ENCODE data around the gene CDKN2A.
"Not testable (repeated sequence)": the region's sequence is repeated elsewhere in the genome, so short reads cannot be mapped to it uniquely, and the experiment has no call there.

CDKN2A gene

DNA sequence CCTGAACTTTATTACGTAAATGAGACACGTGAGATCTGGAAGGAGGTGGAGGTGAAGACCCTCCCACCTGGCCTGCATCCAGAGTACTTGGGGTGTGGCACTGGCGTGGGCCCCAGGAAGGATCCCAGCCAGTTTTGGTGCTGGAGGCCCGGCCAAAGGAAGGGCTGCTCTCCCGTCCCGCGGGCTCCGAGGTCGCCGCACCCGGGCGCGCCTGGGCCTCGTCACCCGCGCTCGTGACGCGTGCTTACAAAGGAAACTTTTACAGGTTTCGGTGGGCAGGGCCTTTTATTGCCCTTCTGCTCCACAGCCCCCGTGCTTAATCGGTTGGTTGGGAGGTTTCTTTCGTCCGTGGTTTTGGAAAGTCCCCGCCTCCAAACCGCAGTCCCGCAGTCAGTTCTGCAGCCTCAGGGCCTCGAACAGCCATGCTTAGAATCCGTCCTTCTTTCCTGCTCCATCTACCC, 29.2 kb downstream of the CDKN2A start:
- no peaks in the 10 kb centered on the region for H3F3A ChIP-seq (ENCODE audit: control insufficient read depth, insufficient read depth)
- H3K4me2 ChIP-seq (ENCODE audit: low read length): no peak overlapping the region
- H3K4me1 ChIP-seq (ENCODE audit: control insufficient read depth, low read length): no peaks in the 10 kb centered on the region
- H3K79me2 ChIP-seq (ENCODE audit: control insufficient read depth, low read length): no peaks in the 10 kb centered on the region
- H3K36me3 ChIP-seq (ENCODE audit: control insufficient read depth, low read length): no peaks in the 10 kb centered on the region
- no peak overlapping the region for H3K27ac ChIP-seq (ENCODE audit: low read depth, low read length)
- no peak overlapping the region for H3K4me3 ChIP-seq (ENCODE audit: low read length)
- no peaks in the 10 kb centered on the region for H4K20me1 ChIP-seq (ENCODE audit: control insufficient read depth, insufficient read depth, low read depth, low read length)
- no peaks in the 10 kb centered on the region for H3K27me3 ChIP-seq (ENCODE audit: control insufficient read depth, low read length)
- H3K9me2 ChIP-seq (replicated peaks; ENCODE audit: control insufficient read depth, low read length): no peaks in the 10 kb centered on the region
- H3K9me3 ChIP-seq (ENCODE audit: control insufficient read depth, insufficient read depth, low read length): no peaks in the 10 kb centered on the region
- TF ChIP-seq EZH2phosphoT487 (IDR thresholded peaks at IDR 0.05; ENCODE audit: borderline replicate concordance, low read length): no peak
- TF ChIP-seq, protein P1, sequence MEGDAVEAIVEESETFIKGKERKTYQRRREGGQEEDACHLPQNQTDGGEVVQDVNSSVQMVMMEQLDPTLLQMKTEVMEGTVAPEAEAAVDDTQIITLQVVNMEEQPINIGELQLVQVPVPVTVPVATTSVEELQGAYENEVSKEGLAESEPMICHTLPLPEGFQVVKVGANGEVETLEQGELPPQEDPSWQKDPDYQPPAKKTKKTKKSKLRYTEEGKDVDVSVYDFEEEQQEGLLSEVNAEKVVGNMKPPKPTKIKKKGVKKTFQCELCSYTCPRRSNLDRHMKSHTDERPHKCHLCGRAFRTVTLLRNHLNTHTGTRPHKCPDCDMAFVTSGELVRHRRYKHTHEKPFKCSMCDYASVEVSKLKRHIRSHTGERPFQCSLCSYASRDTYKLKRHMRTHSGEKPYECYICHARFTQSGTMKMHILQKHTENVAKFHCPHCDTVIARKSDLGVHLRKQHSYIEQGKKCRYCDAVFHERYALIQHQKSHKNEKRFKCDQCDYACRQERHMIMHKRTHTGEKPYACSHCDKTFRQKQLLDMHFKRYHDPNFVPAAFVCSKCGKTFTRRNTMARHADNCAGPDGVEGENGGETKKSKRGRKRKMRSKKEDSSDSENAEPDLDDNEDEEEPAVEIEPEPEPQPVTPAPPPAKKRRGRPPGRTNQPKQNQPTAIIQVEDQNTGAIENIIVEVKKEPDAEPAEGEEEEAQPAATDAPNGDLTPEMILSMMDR (IDR thresholded peaks at IDR 0.05; ENCODE audit: low read depth, low read length, poor library complexity, severe bottlenecking): no peak

DNA sequence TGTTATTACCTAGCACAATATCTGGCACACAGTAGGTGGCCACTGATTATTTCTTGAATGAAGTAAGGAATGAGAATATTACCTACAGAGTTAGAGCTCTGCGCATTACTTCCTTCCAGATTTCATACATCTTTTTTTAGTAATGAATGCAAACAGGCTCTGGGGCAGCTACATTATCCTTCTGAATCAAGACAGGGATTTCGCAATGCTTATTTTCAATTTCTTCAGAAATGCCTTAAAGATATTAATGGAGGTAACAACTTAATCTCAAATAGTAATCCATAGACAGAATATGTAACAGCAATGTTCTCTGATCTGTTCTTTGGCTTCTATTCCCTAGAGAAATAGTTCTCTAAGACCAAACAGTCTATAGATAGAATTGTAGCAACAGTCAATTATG, 32.6 kb downstream of the CDKN2A start:
- Histone ChIP-seq H3K27me3 (ENCODE audit: control insufficient read depth, low read length) (no peaks in the 10 kb centered on the region), H3K27ac (ENCODE audit: low read depth, low read length) (no peak overlapping the region), H3K4me1 (ENCODE audit: control insufficient read depth, low read length) (no peaks in the 10 kb centered on the region), H3K9me3 (ENCODE audit: control insufficient read depth, insufficient read depth, low read length) (no peaks in the 10 kb centered on the region), H3K4me2 (ENCODE audit: low read length) (no peak overlapping the region), H3F3A (ENCODE audit: control insufficient read depth, insufficient read depth) (no peaks in the 10 kb centered on the region), H3K79me2 (ENCODE audit: control insufficient read depth, low read length) (no peaks in the 10 kb centered on the region), H4K20me1 (ENCODE audit: control insufficient read depth, insufficient read depth, low read depth, low read length) (no peaks in the 10 kb centered on the region), H3K4me3 (ENCODE audit: low read length) (no peak overlapping the region), H3K36me3 (ENCODE audit: control insufficient read depth, low read length) (no peaks in the 10 kb centered on the region), H3K9me2 (replicated peaks; ENCODE audit: control insufficient read depth, low read length) (no peaks in the 10 kb centered on the region)
- TF ChIP-seq, protein P1 (IDR thresholded peaks at IDR 0.05; ENCODE audit: low read depth, low read length, poor library complexity, severe bottlenecking): no peak
- TF ChIP-seq EZH2phosphoT487 (IDR thresholded peaks at IDR 0.05; ENCODE audit: borderline replicate concordance, low read length): no peak

DNA sequence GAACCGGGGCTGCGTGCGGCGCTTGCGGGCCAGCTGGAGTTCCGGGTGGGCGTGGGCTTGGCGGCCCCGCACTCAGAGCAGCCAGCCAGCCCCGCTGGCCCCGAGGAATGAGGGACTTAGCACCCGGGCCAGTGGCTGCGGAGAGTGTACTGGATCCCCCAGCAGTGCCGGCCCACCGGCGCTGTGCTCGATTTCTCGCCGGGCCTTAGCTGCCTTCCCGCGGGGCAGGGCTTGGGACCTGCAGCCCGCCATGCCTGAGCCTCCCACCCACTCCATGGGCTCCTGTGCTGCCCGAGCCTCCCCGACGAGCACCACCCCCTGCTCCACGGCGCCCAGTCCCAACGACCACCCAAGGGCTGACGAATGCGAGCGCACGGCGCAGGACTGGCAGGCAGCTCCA, 34.9 kb downstream of the CDKN2A start:
- H3K4me3 ChIP-seq (ENCODE audit: low read length); H3K79me2 ChIP-seq (ENCODE audit: control insufficient read depth, low read length); H3K4me1 ChIP-seq (ENCODE audit: control insufficient read depth, low read length); H3F3A ChIP-seq (ENCODE audit: control insufficient read depth, insufficient read depth); H4K20me1 ChIP-seq (ENCODE audit: control insufficient read depth, insufficient read depth, low read depth, low read length); H3K9me3 ChIP-seq (ENCODE audit: control insufficient read depth, insufficient read depth, low read length); H3K4me2 ChIP-seq (ENCODE audit: low read length); H3K27ac ChIP-seq (ENCODE audit: low read depth, low read length); H3K36me3 ChIP-seq (ENCODE audit: control insufficient read depth, low read length); H3K9me2 ChIP-seq (replicated peaks; ENCODE audit: control insufficient read depth, low read length); H3K27me3 ChIP-seq (ENCODE audit: control insufficient read depth, low read length): not testable (repeated sequence)

DNA sequence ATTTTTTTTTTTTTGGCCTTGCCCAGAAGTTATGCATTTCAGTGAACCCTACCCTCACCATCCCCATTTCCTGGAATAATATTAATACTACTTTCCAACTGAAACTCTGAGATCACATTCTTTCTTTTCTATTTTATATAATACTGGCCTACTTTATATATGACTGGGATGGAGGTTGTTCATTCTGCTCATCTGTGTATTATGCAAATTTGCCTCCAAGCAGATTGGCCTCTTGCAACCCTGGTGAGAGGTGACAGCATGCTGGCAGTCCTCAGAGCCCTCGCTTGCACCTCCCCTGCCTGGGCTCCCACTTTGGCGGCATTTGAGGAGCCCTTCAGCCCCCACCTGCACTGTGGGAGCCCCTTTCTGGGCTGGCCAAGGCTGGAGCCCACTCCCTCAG, 35.4 kb downstream of the CDKN2A start:
- TF ChIP-seq EZH2phosphoT487 (IDR thresholded peaks at IDR 0.05; ENCODE audit: borderline replicate concordance, low read length): no peak
- TF ChIP-seq, protein P1 (IDR thresholded peaks at IDR 0.05; ENCODE audit: low read depth, low read length, poor library complexity, severe bottlenecking): no peak
- no peak overlapping the region for H3K27ac ChIP-seq (ENCODE audit: low read depth, low read length)
- H4K20me1 ChIP-seq (ENCODE audit: control insufficient read depth, insufficient read depth, low read depth, low read length): no peaks in the 10 kb centered on the region
- H3K27me3 ChIP-seq (ENCODE audit: control insufficient read depth, low read length): no peaks in the 10 kb centered on the region
- no peaks in the 10 kb centered on the region for H3F3A ChIP-seq (ENCODE audit: control insufficient read depth, insufficient read depth)
- H3K4me3 ChIP-seq (ENCODE audit: low read length): no peak overlapping the region
- H3K36me3 ChIP-seq (ENCODE audit: control insufficient read depth, low read length): no peaks in the 10 kb centered on the region
- H3K4me1 ChIP-seq (ENCODE audit: control insufficient read depth, low read length): no peaks in the 10 kb centered on the region
- H3K9me2 ChIP-seq (replicated peaks; ENCODE audit: control insufficient read depth, low read length): no peaks in the 10 kb centered on the region
- H3K4me2 ChIP-seq (ENCODE audit: low read length): no peak overlapping the region
- H3K9me3 ChIP-seq (ENCODE audit: control insufficient read depth, insufficient read depth, low read length): no peaks in the 10 kb centered on the region
- no peaks in the 10 kb centered on the region for H3K79me2 ChIP-seq (ENCODE audit: control insufficient read depth, low read length)

Measured in DOHH2 (cell line).